ENCODE measurements around the gene ACOT7.

GRCh38 chr1:6298530-6298929 is 95.0 kb downstream of the ACOT7 start:
- TF ChIP-seq, protein P1, sequence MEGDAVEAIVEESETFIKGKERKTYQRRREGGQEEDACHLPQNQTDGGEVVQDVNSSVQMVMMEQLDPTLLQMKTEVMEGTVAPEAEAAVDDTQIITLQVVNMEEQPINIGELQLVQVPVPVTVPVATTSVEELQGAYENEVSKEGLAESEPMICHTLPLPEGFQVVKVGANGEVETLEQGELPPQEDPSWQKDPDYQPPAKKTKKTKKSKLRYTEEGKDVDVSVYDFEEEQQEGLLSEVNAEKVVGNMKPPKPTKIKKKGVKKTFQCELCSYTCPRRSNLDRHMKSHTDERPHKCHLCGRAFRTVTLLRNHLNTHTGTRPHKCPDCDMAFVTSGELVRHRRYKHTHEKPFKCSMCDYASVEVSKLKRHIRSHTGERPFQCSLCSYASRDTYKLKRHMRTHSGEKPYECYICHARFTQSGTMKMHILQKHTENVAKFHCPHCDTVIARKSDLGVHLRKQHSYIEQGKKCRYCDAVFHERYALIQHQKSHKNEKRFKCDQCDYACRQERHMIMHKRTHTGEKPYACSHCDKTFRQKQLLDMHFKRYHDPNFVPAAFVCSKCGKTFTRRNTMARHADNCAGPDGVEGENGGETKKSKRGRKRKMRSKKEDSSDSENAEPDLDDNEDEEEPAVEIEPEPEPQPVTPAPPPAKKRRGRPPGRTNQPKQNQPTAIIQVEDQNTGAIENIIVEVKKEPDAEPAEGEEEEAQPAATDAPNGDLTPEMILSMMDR (IDR thresholded peaks at IDR 0.05; ENCODE audit: insufficient read depth, low read length), result no peak
- no peak for TF ChIP-seq POLR2AphosphoS5 (IDR thresholded peaks at IDR 0.05; ENCODE audit: low read depth)
- TF ChIP-seq, protein P2, sequence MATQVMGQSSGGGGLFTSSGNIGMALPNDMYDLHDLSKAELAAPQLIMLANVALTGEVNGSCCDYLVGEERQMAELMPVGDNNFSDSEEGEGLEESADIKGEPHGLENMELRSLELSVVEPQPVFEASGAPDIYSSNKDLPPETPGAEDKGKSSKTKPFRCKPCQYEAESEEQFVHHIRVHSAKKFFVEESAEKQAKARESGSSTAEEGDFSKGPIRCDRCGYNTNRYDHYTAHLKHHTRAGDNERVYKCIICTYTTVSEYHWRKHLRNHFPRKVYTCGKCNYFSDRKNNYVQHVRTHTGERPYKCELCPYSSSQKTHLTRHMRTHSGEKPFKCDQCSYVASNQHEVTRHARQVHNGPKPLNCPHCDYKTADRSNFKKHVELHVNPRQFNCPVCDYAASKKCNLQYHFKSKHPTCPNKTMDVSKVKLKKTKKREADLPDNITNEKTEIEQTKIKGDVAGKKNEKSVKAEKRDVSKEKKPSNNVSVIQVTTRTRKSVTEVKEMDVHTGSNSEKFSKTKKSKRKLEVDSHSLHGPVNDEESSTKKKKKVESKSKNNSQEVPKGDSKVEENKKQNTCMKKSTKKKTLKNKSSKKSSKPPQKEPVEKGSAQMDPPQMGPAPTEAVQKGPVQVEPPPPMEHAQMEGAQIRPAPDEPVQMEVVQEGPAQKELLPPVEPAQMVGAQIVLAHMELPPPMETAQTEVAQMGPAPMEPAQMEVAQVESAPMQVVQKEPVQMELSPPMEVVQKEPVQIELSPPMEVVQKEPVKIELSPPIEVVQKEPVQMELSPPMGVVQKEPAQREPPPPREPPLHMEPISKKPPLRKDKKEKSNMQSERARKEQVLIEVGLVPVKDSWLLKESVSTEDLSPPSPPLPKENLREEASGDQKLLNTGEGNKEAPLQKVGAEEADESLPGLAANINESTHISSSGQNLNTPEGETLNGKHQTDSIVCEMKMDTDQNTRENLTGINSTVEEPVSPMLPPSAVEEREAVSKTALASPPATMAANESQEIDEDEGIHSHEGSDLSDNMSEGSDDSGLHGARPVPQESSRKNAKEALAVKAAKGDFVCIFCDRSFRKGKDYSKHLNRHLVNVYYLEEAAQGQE (IDR thresholded peaks at IDR 0.05; ENCODE audit: insufficient replicate concordance, low read depth), result no peak
- TF ChIP-seq GABPA (IDR thresholded peaks at IDR 0.05; ENCODE audit: low read depth), result no peak
- TF ChIP-seq SPI1 (IDR thresholded peaks at IDR 0.05; ENCODE audit: borderline replicate concordance, low read depth), result no peak

Measured in HL-60 (cell line).